ENCODE data around the gene OCRL.

OCRL gene

GRCh38 chrX:129631849-129632248 is 91.8 kb downstream of the OCRL start:
- in situ Hi-C loops (cut with HindIII; ENCODE audit: low sequenced_read_pairs), result no loop called here
- TF ChIP-seq CTCF (IDR thresholded peaks at IDR 0.05; ENCODE audit: low read depth, low read length, missing control alignments), result no peak
- DNase-seq (ENCODE audit: low read depth), result no peak
- no peak overlapping the region for H3K4me3 ChIP-seq (ENCODE audit: low read depth, low read length)

- no peak overlapping the region for H3K4me3 ChIP-seq (ENCODE audit: low read depth, low read length)
- in situ Hi-C loops (cut with HindIII; ENCODE audit: low sequenced_read_pairs), result no loop called here
- no peak for TF ChIP-seq CTCF (IDR thresholded peaks at IDR 0.05; ENCODE audit: low read depth, low read length, missing control alignments)
- no peak for DNase-seq (ENCODE audit: low read depth)
These were observed 92.4 kb downstream of the OCRL start for GRCh38 chrX:129632443-129632842.

GRCh38 chrX:129634541-129634940 is 94.5 kb downstream of the OCRL start:
- H3K4me3 ChIP-seq (ENCODE audit: low read depth, low read length), result no peak overlapping the region
- DNase-seq (ENCODE audit: low read depth), result no peak
- in situ Hi-C loops (cut with HindIII; ENCODE audit: low sequenced_read_pairs), result no loop called here
- no peak for TF ChIP-seq CTCF (IDR thresholded peaks at IDR 0.05; ENCODE audit: low read depth, low read length, missing control alignments)

- DNase-seq (ENCODE audit: low read depth), result no peak
- no peak overlapping the region for H3K4me3 ChIP-seq (ENCODE audit: low read depth, low read length)
- TF ChIP-seq CTCF (IDR thresholded peaks at IDR 0.05; ENCODE audit: low read depth, low read length, missing control alignments), result no peak
- in situ Hi-C loops (cut with HindIII; ENCODE audit: low sequenced_read_pairs), result no loop called here
These were observed 96.2 kb downstream of the OCRL start for GRCh38 chrX:129636175-129636681.

- DNase-seq (ENCODE audit: low read depth), result no peak
- in situ Hi-C loops (cut with HindIII; ENCODE audit: low sequenced_read_pairs), result no loop called here
These were observed 97.4 kb downstream of the OCRL start for GRCh38 chrX:129637217-129638109.

GRCh38 chrX:129638917-129639316 is 98.9 kb downstream of the OCRL start:
- TF ChIP-seq CTCF (IDR thresholded peaks at IDR 0.05; ENCODE audit: low read depth, low read length, missing control alignments), result no peak
- H3K4me3 ChIP-seq (ENCODE audit: low read depth, low read length), result no peak overlapping the region
- DNase-seq (ENCODE audit: low read depth), result no peak
- in situ Hi-C loops (cut with HindIII; ENCODE audit: low sequenced_read_pairs), result no loop called here

More at GRCh38 chrX:129637217-129638109, 97.4 kb downstream of the OCRL start:
- H3K4me3 ChIP-seq (ENCODE audit: low read depth, low read length), result no peak overlapping the region
- peak; percentile 84 for TF ChIP-seq CTCF (IDR thresholded peaks at IDR 0.05; ENCODE audit: low read depth, low read length, missing control alignments)
